ENCODE measurements around the gene EPHA2.
"Not testable (repeated sequence)": the region's sequence is repeated elsewhere in the genome, so short reads cannot be mapped to it uniquely, and the experiment has no call there.

Gene EPHA2

GRCh38 chr1:16155537-16156410 is at the start of gene EPHA2:
Gene EPHA2, minus strand, starts transcription at chr1:16156069. Its CDS starts 137 bp downstream, at chr1:16155932.
- in situ Hi-C loops (cut with HindIII; ENCODE audit: low sequenced_read_pairs) = no loop called here

GRCh38 chr1:16205334-16205671 is 49.4 kb upstream of the EPHA2 start:
- in situ Hi-C loops (cut with HindIII; ENCODE audit: low sequenced_read_pairs) = no loop called here

DNA sequence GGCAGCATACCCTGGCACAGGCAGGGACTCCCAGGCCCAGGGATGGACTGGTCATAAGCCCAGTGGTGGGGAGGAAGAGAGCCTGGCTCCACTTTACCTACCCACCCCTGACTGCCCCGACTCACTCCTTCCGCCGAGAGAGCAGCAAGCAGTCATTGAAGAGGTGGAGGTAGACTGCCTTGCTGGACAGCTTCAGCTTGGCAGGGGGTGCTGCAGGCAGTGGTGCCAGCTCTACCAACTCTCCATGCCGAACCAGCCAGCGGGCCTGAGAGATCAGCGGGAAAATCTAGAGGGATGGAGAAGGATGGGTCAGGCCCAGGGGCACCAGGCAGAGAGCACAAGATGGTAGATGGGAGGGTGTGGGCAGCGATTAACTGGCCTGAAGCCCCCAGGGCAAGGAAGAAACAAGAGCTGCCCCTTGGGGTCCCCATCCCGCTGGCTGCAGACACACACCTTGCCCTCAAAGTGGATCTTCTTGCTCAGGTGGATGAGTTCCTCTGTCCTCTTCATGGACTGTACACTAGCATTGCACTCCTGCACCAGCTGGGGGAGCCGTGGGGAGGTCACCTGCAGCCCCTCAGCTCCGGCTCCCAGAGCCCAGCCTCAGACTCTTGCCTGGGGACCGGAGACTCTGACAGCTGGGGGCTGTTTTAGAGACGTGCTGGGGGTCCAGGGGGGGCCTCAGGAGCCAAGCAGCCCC is 48.9 kb upstream of the EPHA2 start:
- in situ Hi-C loops (cut with HindIII; ENCODE audit: low sequenced_read_pairs) = no loop called here

GRCh38 chr1:16204216-16204615 is 48.3 kb upstream of the EPHA2 start:
- in situ Hi-C loops (cut with HindIII; ENCODE audit: low sequenced_read_pairs) = no loop called here

DNA sequence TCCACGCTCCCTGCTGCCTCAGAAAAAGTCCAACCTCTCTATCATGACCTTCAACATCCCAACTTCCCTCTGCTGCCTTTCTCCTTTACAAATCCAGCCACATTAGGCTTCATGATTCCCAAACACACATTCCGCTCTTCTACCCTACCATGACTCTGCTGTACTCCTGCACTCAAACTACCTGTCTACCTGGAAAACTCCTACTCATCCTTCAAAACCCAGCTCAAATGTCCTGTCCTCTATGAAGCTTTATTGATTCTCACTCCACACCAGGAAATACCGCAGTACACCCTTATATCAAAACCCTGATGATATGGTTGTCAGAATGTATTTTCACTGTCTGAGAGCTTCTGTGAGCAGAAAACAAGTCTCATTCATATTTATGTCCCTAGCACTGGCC is 47.7 kb upstream of the EPHA2 start:
- in situ Hi-C loops (cut with HindIII; ENCODE audit: low sequenced_read_pairs) = no loop called here

DNA sequence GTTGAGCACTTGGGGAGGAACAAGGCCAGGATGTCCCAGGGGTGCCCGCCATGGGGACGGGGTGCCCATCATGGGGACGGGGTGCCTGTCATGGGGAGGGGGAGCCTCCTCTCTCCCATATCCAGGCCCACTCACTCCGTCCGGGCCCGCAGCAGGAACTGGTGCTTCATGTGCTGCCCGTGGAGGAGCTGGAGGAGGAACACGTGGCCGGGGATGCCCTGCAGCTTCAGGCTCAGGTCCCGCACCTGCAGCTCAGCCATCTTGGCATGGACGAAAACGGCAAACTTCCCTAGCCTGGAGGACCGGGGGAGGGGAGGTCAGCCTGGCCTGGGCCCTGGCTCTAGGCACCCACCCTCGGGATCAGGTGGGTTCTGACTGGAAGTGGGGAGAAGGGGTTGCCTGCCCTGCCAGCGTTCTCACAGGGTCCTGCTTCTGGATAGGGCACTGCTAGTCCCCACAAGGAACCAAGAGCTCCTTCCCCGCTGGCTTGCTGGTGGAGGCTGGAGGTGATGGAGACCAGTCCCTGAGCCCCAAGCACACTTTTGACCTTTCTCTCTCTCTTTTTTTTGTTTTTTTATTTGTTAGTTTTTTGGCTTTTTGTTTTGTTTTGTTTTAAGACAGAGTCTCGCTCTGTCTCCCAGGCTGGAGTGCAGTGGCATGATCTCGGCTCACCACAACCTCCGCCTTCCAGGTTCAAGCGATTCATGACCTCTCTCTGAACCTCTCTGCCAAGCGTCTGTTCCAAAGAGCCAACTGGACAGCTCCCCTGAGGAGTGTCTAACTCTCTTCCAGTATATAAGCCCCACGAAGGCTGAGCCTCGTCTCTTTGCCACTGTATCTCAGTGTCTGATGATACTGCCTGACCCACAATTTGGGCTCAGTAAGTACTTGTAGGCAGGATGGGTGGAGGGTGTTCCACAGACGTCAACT is 46.7 kb upstream of the EPHA2 start:
- in situ Hi-C loops (cut with HindIII; ENCODE audit: low sequenced_read_pairs) = no loop called here

GRCh38 chr1:16199700-16200099 is 43.8 kb upstream of the EPHA2 start:
- in situ Hi-C loops (cut with HindIII; ENCODE audit: low sequenced_read_pairs) = no loop called here

DNA sequence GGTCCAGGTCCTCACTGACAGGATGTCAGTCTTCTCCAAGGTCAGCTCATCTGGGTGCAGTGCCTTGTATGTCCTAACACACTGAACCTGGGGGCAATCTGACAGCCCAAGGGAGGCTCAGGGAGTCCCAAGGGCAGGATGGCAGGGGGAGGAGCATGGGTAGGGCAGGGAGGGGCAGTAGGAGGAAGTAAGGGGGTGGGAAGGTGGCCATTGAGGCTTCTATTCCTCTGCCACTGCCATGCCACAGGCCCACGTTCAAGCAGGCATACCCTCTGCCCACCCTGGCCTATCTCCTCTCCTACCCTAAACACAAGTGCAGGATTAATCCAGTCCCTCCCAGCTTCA is 43.3 kb upstream of the EPHA2 start:
- in situ Hi-C loops (cut with HindIII; ENCODE audit: low sequenced_read_pairs) = no loop called here

- in situ Hi-C loops (cut with HindIII; ENCODE audit: low sequenced_read_pairs) = no loop called here
These were observed 42.7 kb upstream of the EPHA2 start for GRCh38 chr1:16198444-16199156.

- in situ Hi-C loops (cut with HindIII; ENCODE audit: low sequenced_read_pairs) = no loop called here
These were observed 41.0 kb upstream of the EPHA2 start for GRCh38 chr1:16196874-16197273.

GRCh38 chr1:16196139-16196538 is 40.3 kb upstream of the EPHA2 start:
- in situ Hi-C loops (cut with HindIII; ENCODE audit: low sequenced_read_pairs) = not testable (repeated sequence)

GRCh38 chr1:16195518-16195905 is 39.6 kb upstream of the EPHA2 start:
- in situ Hi-C loops (cut with HindIII; ENCODE audit: low sequenced_read_pairs) = no loop called here

DNA sequence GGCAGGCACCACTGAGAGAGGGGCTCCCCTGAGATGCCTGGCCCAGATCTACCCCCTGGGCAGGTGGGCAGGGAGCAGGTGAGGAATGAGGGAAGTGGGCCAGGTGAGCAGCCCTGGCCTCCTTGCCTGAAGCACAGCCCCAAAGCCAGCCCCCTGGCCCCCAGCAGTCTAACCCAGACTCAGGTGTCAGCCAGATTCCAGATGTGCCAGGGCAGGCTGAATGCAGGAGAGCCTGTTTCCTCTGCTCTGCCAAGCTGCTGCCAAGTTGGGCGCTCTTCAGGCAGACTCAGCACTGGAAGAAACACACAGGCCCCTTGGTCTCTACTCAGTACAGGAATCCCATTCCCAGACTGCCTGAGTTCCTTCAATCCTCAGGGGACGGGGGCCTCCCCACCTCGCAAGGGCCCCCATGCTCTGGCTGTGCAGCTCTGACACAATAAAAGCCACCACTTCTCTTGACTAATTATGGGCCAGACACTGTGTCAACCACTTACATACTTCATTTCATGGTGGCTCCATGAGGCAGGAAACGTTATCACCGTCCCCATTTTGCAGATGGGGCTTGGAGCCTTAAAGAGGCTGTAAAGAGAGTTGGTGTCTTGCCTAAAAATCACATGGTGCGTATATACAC is 36.2 kb upstream of the EPHA2 start:
- in situ Hi-C loops (cut with HindIII; ENCODE audit: low sequenced_read_pairs) = no loop called here

DNA sequence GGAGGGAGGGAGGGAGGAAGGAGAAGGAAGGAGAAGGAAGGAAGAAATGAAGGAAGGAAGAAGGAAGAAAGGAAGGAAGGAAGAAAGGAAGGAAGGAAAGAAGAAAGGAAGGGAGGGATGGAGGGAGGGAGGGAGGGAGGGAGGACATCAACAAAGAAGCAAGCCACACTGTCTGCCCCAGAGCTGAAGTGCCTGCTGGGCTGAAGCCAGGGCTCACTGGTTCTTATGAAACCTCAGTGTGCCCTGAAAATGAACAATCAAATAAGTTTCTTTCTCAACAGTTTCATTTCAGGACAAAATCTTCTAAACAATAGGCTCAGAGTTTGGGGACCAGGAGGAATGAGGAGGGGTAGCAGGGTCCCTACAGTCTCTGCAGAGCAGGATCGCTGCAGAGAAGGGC is 35.4 kb upstream of the EPHA2 start:
- in situ Hi-C loops (cut with HindIII; ENCODE audit: low sequenced_read_pairs) = no loop called here

GRCh38 chr1:16189921-16190621 is 34.2 kb upstream of the EPHA2 start:
- in situ Hi-C loops (cut with HindIII; ENCODE audit: low sequenced_read_pairs) = no loop called here

DNA sequence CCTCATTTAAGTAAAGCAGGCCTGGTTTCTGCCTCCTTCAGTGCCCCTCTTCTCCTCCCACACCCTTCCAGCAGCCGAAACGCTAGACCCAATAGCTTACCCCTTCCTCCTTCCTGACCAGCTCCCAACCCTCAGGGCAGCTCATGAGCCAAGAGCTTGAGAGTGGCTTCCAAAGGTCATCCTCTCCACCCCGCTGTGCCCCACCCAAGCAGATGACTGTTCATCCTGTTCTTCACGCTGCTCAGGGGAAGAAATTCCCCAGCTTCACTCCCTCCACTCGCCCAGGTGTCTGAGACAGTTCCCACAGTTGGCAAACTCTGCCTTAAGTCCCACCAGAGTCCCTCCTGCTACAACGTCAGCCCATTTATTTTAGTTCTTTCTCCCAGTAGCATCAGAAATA is 33.1 kb upstream of the EPHA2 start:
- in situ Hi-C loops (cut with HindIII; ENCODE audit: low sequenced_read_pairs) = no loop called here

DNA sequence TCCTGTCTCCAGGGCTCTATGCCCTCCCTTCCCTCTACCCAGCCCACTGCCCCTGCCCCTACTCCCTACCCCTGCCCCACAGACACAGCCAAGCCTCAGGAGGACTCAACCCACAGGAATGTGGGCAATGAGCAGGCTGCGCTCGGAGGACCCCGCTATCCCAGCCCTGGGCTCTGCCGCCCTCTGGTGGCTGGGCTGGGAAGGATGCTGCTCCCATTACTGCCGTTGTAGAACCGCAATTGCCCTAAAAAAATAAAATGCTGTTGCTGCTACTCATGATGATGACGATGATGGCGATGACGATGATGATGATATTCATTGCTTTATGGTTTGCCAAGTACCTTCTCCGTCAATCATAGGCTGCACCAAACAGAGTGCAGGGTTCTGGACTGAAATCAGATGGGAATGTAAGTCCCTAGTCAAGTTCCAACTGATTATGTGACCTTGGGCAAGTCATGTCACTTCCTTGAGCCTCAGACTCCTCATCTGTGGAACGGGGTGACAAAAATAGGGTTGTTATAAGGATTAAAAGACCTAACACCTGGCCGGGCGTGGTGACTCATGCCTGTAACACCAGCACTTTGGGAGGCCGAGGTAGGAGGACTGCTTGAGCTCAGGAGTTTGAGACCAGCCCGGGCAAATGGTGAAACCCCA is 32.0 kb upstream of the EPHA2 start:
- in situ Hi-C loops (cut with HindIII; ENCODE audit: low sequenced_read_pairs) = no loop called here

- in situ Hi-C loops (cut with HindIII; ENCODE audit: low sequenced_read_pairs) = no loop called here
These were observed 30.9 kb upstream of the EPHA2 start for GRCh38 chr1:16186655-16187235.

Measured in DLD1 (cell line).